Cortex of kidney (tissue), 1 donor: ENCODE measurements around the gene KRT71.

Source experiments
- DNase-seq: peaks from one replicate; lab custom pipeline; 2025; lab: John Stamatoyannopoulos, UW

KRT71 gene

DNA sequence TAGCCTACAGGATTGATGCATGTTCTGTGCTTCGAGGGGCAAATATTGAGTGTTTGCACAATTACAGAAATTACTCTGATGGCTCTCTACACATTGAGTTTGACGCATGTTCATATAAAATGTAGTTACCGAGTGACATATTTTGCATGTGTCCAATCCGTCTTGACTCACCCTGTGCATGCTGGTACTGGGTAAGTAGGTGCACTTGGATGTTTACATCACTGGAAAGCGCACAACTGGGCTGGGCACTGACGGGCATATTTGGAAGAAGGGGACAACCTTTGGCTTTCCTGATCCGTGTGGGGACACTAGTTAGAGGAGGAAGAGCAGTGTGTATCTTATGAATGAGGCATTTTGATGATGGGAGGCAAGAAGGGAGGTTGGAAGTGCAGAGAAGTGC is 55.0 kb downstream of the KRT71 start:
- no peak for DNase-seq

DNA sequence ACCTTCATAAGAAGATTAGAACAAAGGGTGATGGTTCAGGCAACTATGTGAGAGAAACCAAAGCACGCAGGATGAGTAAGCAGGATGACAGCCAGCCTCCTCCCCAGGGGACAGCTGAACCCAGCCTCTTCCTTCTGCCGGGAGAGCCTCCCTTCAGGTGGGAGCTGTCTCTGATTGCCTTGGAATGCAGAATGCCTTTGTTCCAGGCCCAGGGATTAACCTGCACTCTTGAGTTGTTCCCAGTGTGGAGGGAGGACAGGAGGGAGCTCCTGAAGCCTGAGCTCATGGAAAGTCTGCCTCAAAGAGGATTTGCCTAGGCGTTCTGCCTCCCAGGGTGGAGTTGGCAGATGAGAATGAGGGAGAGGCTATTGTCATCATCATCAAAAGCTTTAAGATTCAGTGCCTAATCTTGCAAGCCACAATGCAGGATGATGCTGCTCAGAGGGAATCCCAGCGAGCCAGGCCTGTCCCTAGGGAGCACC is 56.3 kb downstream of the KRT71 start:
- DNase-seq, result no peak

DNA sequence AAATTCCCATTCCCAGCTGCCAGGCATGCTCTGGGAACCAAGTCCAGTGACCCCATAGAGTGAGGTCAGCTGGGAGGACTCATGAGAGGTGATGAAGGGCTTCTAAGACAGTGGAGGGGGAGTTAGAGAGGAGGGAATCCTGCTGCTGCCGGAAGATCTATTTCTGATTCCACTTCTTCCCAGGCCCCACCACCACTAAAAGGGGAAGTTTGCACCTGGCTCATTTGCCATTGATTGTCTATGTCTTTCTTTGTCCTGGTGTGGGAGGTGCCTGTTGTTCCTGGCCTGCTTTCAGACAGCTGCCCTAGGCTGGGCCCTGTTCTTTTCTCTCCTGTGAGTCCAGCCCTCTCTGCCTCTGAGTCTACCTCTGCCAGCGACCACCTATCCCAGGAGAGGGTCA is 56.9 kb downstream of the KRT71 start:
- no peak for DNase-seq

DNA sequence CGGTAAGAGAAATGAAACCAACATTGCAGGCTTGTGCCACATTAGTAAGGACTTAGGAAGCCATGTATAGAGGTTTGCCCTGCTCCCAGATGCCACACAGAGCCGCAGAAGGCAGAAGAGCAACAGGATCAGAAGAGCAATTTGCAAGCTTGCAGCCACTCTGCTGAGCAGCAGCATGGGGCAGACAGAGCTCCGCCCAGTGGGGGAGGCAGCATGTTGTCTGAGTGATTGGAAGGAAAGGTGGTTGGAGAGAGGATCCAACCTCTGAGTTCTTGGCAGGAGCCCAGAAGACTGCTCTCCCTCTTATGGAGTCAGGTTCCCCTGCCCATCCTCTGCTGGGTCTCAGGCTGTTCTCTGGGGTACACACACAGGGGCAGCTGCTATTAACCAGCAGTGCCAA is 57.6 kb downstream of the KRT71 start:
- DNase-seq, result no peak

DNA sequence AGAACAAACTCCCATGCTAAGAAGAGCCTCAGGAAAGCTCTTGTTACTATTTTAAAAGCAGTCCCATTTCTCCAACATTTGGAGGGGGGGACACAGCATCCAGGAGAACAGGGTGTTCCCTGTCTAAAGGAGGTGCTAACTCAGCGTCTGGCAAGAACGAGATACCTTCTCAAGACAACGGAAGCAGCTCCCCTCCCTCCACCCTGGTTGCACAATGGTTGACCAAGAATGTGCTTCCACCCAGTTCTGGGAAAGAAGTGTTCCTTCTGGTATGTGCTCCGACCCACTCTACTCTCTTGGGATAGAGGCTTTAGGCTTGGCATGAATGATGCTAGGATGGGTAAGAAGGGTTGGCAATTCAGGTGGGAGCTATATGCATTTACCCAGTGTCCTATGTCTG is 58.4 kb downstream of the KRT71 start:
- DNase-seq, result no peak

DNA sequence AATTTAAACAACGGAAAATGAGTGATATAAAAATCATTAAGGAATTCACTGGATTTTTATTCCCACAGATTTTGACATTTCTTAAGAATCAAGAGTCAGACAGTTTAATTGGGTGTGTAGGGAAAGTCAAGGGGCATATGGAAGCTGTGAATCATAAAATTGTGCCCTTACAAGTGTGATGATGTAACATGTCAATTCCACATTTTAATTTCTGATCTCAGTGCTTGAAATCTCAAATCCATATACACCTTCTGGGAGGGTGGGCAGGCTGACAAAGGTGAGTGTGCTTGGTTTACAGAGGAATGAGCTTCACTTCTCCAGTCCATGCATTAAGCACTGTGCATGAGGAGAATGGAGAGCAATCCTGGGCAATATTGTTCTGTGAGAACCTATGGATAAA is 58.8 kb downstream of the KRT71 start:
- no peak for DNase-seq
